NT2/D1 (cell line): Measurements from ENCODE around the gene CCR6.

ENCODE experiments used
- DNase-seq: peaks from one replicate; pipeline ENCODE4 v3.0.0-alpha.2; 2011; ENCODE audit warnings: low read depth, low spot score
- H3K27me3 ChIP-seq: 2 replicates; pipeline ENCODE4 v1.6.0; 2011; ENCODE audit warnings: mild to moderate bottlenecking; ENCODE audit not compliant: insufficient read length, insufficient read depth
- H3K36me3 ChIP-seq: 2 replicates; pipeline ENCODE4 v1.6.1; 2011; ENCODE audit warnings: mild to moderate bottlenecking, low read length, mixed read lengths; ENCODE audit not compliant: insufficient read depth, insufficient read length
- H3K4me1 ChIP-seq: 2 replicates; pipeline ENCODE4 v1.5.1; 2011; ENCODE audit not compliant: insufficient read depth, insufficient read length
- H3K4me3 ChIP-seq: 2 replicates; pipeline ENCODE4 v1.5.1; 2011; ENCODE audit warnings: low read depth; ENCODE audit not compliant: insufficient read length
- H3K9ac ChIP-seq: 2 replicates; pipeline ENCODE4 v1.6.0; 2011; ENCODE audit warnings: low read depth; ENCODE audit not compliant: insufficient read length
- H3K9me3 ChIP-seq: 2 replicates; pipeline ENCODE4 v1.5.1; 2011; ENCODE audit warnings: mild to moderate bottlenecking, low read length; ENCODE audit not compliant: insufficient read depth
- SUZ12 ChIP-seq: IDR thresholded peaks from 2 replicates; pipeline ENCODE4 v1.6.1; 2011; ENCODE audit not compliant: insufficient read length, insufficient read depth; ENCODE audit errors: extremely low read depth
- YY1 ChIP-seq: IDR thresholded peaks from 2 replicates; pipeline ENCODE4 v1.6.1; 2011; ENCODE audit not compliant: insufficient read length, insufficient read depth
- ZNF274 ChIP-seq: IDR thresholded peaks from 2 replicates; pipeline ENCODE4 v1.6.1; 2011; ENCODE audit warnings: mild to moderate bottlenecking, low read depth, low read length

CCR6 gene

DNA sequence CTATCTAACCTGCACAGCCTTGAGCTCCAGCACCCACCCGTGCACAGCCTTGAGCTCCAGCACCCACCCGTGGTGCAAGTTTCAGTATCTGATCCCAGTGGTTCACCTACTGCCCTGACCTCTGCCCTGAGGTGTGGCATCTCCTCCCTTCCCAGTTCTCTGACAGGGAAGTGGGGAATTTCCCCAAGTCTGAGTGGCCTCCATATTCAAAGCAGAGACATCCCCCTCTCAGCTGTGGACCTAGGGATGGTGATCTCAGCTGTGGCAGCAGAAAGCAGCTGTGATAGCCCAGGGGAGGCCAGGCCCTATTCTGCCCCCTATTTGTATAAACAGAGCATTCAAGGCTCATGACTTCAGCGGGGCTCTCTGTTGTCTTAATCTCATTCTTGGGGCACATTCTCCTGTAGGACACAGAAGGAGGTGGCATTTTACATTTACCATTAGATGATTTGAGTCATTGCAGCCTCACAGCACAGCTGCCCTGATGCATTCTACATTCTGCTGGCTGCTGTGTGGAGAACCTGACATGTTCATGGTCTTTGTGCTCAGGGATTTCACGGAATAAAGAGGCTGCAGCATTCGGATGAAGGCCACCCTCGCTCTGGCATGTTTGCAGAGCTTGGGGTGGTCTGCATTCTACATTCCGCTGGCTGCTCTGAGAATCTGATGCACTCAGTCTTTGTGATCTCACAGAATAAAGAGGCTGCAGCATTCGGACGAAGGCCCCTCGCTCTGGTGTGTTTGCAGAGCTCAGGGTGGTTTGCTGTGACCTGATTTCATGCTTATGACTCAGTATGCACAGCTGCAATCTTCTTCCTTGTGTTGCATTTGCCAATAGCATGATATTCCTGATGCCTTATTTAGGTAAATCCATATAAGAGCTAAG lies 17.9 kb downstream of the CCR6 start:
- Histone ChIP-seq H3K27me3 (peaks cover 3% of the 10 kb centered on the region), H3K4me3 (no peak overlapping the region), H3K9me3 (peaks cover 16% of the 10 kb centered on the region; the same call in 1 of the 2 replicates), H3K4me1 (peaks cover 3% of the 10 kb centered on the region), H3K36me3 (no peaks in the 10 kb centered on the region), H3K9ac (no peak overlapping the region)
- TF ChIP-seq ZNF274, result no peak
- no peak for TF ChIP-seq YY1
- no peak for TF ChIP-seq SUZ12
- no peak for DNase-seq

DNA sequence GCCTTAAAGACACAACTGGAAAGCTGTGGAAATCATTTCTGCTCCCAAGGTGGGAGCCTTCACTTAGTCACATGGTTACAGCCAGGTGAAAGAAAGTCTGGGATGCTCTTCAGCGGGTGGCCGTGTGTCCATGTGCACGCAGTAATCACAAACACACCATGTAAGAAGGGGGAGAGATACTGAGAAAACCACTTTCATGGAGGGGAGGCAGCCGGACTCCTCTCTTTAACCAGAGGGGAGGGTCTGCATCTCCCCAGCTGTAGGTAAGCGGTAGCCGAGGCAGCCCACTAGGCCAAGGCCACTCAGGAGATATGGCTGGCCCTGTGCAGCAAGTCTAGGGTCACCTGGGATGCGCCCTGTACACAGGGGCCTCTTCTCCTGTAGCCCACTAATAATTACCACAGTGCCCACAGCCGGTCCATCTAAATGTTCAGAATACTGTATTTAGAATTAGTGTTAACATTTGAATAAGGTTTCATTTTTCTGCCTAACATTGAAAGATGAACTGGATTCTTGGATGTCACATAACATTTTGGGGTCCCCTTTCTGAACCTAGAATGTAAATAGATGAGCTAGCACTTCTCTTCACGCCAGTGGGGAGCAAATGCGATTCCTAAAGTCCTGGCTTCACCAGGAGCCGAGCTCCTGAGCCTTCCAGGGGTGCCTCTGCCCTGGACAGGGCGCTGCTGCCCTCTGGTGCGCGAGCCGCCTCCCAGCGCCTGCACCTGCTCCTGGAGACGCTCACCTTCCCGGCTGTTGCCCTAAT lies 19.0 kb downstream of the CCR6 start:
- DNase-seq, result peak; percentile 46
- H3K9me3 ChIP-seq, result peaks cover 16% of the 10 kb centered on the region; the same call in 1 of the 2 replicates
- TF ChIP-seq ZNF274 (no peak), YY1 (no peak), SUZ12 (no peak)
- H3K27me3 ChIP-seq, result peaks cover 3% of the 10 kb centered on the region
- H3K36me3 ChIP-seq, result no peaks in the 10 kb centered on the region
- H3K4me1 ChIP-seq, result peaks cover 3% of the 10 kb centered on the region
- no peak overlapping the region for H3K4me3 ChIP-seq
- peak overlapping the region; percentile 4 for H3K9ac ChIP-seq

DNA sequence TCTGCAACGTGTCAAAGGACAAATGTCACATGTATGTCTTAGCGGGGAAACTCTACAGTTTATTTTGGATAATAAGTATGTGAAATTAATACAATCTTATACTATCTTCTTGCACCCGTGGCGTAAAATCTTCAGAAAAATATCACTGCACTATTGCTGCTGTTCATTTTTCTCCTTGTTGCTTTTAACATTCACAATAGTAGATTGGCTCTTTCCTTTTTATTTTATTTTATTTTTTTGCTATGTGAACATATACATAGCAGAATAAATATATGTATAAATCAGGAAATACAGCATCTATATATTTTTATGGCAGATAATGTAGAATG lies 19.5 kb downstream of the CCR6 start:
- Histone ChIP-seq H3K4me1 (peaks cover 3% of the 10 kb centered on the region), H3K9me3 (peaks cover 16% of the 10 kb centered on the region; the same call in 1 of the 2 replicates), H3K36me3 (no peaks in the 10 kb centered on the region), H3K27me3 (peaks cover 3% of the 10 kb centered on the region), H3K4me3 (no peak overlapping the region), H3K9ac (no peak overlapping the region)
- no peak for DNase-seq
- no peak for TF ChIP-seq ZNF274
- no peak for TF ChIP-seq SUZ12
- TF ChIP-seq YY1, result no peak

DNA sequence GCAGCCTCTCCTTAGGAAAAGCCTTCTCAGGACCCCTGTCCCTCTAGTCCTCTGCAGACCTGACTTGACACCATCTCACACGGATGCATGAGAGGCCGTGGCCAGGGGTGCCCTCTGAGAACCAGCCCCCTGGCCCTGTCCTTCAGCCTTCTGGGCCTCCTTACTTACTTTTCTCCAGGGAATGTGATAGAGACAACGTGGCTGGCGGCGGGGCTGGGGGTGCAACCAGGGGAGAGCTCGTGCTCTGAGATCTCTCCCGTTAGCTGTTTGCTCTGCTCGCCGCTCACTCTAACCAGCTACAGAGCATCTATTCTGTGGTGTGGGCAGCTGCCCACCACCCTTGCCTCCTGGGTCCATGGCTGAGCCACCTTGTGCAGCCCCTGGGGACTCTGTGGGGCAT lies 20.1 kb downstream of the CCR6 start:
- DNase-seq, result no peak
- Histone ChIP-seq H3K4me3 (no peak overlapping the region), H3K9me3 (peaks cover 16% of the 10 kb centered on the region; the same call in 1 of the 2 replicates), H3K9ac (no peak overlapping the region), H3K27me3 (peaks cover 3% of the 10 kb centered on the region), H3K4me1 (peaks cover 3% of the 10 kb centered on the region), H3K36me3 (no peaks in the 10 kb centered on the region)
- TF ChIP-seq ZNF274 (no peak), SUZ12 (no peak), YY1 (no peak)

DNA sequence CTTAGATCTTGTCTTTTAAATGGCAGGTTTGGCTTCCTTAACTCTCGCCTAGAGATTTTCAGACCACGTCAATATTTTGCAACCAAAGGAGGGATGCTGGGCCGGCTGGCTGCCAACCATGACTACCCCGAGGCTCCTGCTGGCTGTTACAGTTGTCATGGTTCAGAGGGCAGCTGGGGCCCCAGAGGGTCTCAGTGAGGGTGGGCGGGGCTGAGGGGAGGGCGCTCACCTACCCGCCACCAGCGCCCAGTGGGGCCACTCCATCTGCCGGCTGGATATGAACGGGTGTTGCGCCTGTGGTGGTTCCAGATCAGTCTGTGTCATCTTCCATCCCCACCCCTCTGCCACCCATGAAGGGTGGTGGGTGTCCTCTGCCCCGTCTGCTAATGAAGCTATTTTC lies 22.6 kb downstream of the CCR6 start:
- TF ChIP-seq YY1 (no peak), ZNF274 (no peak), SUZ12 (no peak)
- H3K9ac ChIP-seq, result no peak overlapping the region
- no peak overlapping the region for H3K4me3 ChIP-seq
- no peak for DNase-seq
- H3K27me3 ChIP-seq, result peaks cover 3% of the 10 kb centered on the region
- no peaks in the 10 kb centered on the region for H3K36me3 ChIP-seq
- peaks cover 3% of the 10 kb centered on the region for H3K4me1 ChIP-seq
- peaks cover 20% of the 10 kb centered on the region; the same call in 1 of the 2 replicates for H3K9me3 ChIP-seq

DNA sequence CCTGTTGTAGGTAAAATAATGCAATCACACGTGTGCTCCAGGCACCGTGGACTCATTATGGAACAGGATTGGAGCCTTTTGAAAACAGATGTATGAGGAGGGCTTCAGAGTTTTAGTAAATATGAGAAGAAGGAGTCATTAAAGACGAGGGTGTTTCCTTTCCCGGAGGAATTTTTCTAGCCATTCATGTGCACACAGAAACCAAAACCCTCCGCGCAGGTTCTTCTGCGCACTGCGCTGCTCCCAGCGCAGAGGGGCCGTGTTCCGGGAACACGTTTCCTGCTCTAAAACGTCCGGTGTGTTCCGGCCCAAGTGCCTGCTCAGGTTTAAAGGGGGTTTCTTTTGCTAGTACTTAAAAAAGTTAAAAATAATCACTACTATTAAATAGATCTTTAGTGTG lies 23.2 kb downstream of the CCR6 start:
- TF ChIP-seq ZNF274 (no peak), YY1 (no peak)
- peaks cover 25% of the 10 kb centered on the region; the same call in 1 of the 2 replicates for H3K9me3 ChIP-seq
- no peak overlapping the region for H3K9ac ChIP-seq
- no peaks in the 10 kb centered on the region for H3K36me3 ChIP-seq
- DNase-seq, result no peak
- no peak overlapping the region for H3K4me3 ChIP-seq
- peaks cover 3% of the 10 kb centered on the region for H3K4me1 ChIP-seq
- peaks cover 3% of the 10 kb centered on the region for H3K27me3 ChIP-seq

DNA sequence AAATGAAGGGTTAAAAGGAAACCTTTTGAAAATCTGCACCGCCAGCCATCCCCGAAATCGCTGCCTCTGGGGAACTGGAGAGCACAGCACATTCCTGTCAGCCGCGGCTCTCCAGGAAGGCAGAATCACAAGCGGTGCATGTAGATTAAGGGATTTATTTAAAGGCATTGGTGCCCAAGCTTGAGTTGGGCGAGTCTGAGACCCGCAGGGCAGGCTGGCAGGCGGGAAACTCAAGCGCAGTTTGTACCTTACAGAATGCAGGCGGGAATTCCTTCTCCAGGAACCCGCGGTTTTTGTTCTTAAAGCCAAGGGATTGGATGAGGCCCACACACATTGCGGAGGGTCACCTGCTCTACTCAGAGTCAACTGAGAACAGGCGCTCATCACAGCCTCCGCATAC lies 24.1 kb downstream of the CCR6 start:
- peaks cover 3% of the 10 kb centered on the region for H3K27me3 ChIP-seq
- no peaks in the 10 kb centered on the region for H3K4me1 ChIP-seq
- H3K9me3 ChIP-seq, result peaks cover 25% of the 10 kb centered on the region; the same call in 1 of the 2 replicates
- TF ChIP-seq SUZ12 (no peak), ZNF274 (no peak), YY1 (no peak)
- peak; percentile 65 for DNase-seq
- H3K9ac ChIP-seq, result peak overlapping the region; percentile 50
- H3K36me3 ChIP-seq, result no peaks in the 10 kb centered on the region
- H3K4me3 ChIP-seq, result no peak overlapping the region
